NCI-H146 treated with DMSO at 0.1 percent for 48 hours (cell line): ENCODE measurements around the gene PIGL.
"Not testable (repeated sequence)": the region's sequence is repeated elsewhere in the genome, so short reads cannot be mapped to it uniquely, and the experiment has no call there.

Source experiments
- DNase-seq: peaks from one replicate; lab custom pipeline; 2025; ENCODE audit not compliant: unreplicated experiment; lab: John Stamatoyannopoulos, UW

PIGL gene

DNA sequence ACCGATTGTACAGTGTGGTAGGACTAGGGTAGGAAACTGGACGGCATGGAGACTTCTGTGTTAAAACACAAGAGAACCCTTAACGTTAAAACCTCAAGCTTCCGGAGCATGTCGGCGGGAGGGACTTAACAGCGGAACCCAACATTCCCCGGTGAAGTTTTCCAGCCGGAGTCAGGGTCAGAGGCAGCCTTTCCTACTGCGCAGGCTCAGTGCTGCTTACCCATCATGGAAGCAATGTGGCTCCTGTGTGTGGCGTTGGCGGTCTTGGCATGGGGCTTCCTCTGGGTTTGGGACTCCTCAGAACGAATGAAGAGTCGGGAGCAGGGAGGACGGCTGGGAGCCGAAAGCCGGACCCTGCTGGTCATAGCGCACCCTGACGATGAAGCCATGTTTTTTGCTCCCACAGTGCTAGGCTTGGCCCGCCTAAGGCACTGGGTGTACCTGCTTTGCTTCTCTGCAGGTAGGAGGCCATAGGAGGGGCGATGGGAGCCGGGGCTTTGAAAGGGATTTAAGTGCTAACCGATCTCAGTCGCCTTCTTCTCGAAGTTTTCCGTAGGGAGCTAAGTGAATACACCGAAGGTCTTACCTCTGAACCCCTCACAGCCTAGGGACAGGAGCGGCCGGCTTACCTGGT, at the start of gene PIGL:
PIGL (plus strand) TSS at position 209 of the 634 bp plus-strand sequence; CDS start at position 226, 17 bp downstream.
- peak; percentile 85 for DNase-seq

DNA sequence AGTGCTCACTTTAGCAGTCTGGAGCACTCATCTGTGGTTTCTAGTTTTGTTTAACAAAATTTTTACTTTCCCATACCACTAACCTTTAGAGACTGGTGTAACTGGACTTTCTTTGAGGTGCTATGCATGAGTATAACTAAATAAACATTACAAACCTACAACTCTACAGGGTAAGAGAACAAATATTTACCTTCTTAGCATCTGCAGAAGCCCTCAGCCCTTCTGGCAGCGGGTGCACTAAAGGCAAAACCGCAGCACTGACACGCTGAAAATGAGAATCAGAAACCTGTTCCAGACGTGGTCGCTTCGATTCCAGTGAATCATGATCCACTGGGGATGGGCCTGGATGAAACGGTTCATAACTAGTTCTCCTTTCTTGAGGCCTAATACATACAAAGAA, 45.4 kb upstream of the PIGL start:
- no peak for DNase-seq

DNA sequence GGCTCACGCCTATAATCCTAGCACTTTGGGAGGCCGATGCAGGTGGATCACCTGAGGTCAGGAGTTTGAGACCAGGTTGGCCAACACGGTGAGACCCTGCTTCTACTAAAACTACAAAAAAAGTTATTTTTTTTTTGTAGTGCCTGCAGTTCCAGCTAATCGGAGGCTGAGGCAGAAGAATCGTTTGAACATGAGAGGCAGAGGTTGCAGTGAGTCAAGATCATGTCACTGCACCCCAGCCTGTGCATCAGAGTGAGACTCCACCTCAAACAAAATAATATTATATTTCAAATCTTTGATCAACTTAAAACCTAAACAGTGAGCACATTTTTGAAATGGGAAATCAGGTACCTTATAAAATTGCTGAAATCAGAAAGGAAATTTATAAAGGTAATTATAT, 38.2 kb upstream of the PIGL start:
- no peak for DNase-seq

DNA sequence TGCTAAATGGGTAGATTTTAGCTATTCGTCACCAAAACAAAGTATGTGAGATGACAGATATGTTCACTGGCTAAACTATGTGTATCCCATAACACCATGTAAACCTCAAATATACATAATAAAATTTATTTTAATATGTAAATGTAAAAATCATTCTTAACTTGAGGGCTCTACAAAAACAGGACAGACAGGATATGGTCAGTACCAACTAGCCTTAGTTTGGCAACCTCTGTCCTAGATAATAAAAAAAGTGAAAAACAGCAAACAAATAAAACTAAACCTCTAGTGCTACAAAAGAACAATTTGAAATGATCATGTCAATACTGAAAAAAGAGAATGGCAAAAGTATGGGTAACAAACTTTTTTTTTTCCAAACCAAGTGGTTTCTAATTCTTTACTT, 35.4 kb upstream of the PIGL start:
- no peak for DNase-seq

DNA sequence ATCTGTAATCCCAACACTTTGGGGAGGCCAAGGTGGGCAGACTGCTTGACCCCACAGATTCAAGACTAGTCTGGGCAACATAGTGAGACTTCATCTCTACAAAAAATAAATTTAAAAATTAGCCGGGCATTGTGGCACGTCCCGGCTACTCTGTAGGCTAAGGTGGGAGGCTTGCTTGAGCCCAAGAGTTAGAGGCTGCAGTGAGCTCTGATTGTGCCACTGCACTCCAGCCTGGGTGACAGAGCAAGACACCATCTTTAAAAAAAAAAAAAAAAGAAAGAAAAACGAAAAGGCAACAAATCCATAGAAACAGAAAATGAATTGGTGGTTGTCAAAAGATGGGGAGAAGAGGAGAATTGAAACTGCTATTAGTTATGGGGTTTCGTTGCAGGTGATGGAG, 29.4 kb upstream of the PIGL start:
- no peak for DNase-seq

DNA sequence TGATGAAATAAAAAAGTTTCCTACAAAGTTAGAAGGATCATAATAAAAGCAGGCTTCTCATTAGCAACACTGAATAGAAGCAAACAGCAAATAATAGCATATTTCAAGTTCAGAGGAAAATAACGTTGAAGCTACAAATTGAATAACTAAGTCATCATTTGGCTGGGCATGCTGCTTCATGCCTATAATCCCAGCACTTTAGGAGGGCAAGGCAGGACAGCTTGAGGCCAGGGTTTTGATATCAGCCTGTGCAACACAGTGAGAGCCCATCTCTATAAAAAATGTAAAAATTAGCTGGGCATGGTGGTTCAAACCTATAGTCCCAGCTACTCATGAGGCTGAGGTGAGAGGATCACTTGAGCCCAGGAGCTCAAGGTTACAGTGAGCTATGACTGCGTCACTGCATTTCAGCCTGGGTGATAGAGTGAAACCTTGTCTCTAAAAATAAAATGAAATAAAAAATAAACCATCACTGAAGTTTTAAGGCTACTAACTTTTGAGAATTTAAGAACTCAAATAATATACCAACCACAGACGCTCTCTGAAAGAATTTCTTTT, 27.1 kb upstream of the PIGL start:
- no peak for DNase-seq

DNA sequence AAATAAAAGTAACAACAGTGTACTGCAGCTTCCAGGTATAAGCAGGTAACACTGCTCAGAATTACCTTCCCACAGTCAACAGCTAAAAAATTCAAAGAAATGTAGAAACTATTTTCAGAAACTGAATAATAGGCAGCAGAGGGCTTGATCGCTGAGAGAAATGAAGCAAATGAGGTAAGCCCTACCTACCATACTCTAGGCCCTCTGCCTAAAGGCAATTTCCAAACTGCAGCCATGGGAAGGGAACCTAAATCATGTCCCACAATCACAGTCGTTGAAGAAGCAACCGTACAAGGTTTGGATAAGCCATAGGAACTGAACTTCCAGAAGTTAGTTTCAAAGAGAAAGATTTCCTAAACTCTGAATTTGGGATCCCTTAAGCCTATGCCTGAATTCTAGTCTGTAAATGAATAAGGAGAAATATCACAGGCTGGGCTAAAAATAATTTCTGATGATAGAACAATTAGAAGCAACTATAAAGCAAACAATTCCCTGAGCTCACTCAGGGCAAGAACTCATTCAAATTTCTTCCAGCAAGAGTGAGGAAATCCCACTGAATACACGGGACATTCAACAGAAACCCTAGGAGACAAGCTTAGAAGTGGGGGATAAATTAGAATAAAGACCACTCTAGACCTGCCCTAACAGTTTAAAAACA, 26.2 kb upstream of the PIGL start:
- DNase-seq: no peak

DNA sequence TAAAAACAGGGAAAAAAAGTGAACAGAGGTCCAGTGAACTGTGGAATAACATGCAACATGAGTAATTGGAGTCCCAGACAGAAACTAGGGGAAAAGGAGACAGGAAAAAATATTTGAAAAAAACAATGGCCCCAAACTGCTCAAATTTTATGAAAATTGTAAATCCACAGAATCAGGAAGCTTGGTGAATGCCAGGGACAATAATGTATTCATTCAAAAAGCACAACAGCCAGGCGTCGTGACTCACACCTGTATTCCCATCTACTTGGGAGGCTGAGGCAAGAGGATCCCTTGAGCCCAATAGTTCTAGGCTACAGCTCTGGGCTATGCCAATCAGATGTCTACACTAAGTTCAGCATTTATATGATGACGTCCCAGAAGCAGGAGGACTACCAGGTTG, 25.4 kb upstream of the PIGL start:
- no peak for DNase-seq

DNA sequence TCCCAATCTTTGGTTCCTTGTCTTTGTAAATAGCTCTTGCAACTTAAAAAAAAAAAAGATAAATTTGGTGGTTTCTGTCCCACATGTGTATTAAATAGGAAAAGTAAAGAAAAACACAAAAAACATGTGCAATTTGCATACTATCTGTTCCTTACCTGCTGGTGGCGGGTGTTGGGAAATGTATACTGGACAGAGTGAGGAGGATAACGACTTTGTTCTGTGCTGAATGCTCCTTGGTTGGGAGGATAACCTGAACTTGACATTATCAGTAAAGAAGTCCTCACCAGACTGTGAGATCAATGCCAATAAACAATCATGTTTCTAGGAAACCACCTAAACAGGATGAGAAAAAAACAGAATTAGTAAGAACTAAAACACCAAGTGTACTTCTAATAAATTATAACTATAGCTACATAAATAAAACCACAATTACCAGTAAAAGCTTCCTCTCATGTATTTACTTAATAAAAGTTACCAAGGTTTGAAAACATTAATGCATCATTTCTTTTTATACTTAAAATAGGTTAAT, 22.6 kb upstream of the PIGL start:
- not testable (repeated sequence) for DNase-seq

DNA sequence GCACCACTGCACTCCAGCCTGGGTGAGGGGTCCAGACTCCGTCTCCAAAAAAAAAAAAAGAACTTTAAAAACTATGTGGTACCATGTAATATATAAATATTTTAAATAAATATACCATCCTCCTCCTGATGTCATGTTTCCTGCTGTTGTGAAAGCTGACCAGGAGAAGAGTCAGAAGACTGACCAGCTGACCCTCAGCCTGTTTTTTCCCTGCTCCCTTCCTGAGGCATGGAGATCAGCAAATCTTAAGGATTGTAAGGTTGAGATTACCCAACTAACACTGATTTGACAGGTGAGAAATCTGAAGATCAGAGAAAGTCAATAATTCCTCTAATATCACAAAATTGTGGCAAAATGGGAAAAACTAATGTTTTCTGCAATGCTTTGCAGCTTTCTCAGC, 19.7 kb upstream of the PIGL start:
- no peak for DNase-seq

DNA sequence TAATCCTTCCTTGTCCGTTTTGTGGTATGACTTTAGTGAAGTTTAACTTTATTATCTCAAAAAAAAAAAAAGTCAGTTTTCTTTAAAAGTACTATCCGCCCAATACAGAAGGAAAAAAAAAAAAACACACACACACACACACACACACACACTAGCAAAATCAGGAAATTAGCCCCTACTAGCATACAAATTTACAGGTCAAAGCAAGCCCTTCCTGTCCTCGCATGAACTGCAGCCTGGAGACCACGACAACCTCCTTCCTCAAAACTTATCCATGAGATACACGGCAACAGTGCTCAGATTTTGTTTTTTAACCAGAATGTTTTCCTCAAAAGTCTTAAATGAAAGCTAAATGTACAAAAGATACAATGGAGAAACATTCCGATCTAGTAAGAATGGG, 17.9 kb upstream of the PIGL start:
- no peak for DNase-seq

DNA sequence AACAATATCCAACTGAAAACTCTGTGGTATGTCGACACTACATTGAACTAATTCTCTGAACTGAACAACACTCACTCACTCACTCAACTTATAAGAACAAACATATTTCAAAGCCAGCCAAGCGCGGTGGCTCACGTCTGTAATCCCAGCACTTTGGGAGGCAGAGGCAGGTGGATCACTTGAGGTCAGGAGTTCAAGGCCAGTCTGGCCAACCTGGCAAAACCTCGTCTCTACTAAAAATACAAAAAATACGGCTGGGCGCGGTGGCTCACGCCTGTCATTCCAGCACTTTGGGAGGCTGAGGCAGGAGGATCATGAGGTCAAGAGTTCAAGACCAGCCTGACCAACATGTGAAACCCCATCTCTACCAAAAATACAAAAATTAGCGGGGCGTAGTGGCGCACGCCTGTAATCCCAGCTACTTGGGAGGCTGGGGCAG, 15.3 kb upstream of the PIGL start:
- not testable (repeated sequence) for DNase-seq

DNA sequence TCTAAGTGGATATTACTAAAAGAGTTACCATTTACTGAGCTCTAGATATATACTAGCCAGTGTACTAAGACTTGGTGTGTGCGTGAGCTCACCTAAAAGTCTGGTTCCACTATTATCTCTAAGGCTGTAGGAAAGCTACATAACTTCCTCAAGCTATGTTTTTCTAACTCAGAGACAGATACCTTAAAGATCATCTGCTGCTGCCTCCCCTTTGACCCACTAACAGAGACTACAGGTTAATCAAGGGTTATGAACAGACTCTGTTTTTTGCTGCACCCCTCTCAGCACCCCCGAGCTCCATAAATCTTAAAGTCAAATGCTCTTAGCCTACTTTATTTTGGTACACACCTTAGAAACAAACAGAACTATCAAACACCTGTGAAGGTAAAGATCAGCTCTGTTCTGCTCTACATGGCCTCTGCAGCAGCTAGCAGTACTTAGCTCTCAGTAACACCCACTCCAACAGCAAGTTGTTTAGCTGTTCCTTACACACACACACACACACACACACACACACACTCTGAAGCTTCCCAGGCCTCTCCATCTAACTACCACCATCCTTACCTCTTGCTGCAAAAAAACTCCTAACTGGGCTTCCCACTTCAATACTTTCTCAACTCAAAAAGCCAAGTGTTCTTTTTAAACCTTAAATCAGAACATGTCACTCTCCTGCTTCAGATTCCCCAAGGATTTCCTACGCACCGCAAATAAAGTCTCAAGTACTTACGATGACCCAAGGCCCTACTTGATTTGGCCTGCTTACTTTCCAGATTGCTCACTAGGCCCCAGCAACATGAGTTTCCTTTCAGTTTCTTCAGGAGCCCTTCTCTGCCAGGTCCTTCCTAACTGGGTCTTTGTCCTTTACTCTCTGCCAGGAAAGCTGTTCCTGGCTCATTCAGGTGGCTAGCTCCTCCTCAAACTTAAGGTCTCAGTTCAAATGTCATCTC, 14.2 kb upstream of the PIGL start:
- not testable (repeated sequence) for DNase-seq

DNA sequence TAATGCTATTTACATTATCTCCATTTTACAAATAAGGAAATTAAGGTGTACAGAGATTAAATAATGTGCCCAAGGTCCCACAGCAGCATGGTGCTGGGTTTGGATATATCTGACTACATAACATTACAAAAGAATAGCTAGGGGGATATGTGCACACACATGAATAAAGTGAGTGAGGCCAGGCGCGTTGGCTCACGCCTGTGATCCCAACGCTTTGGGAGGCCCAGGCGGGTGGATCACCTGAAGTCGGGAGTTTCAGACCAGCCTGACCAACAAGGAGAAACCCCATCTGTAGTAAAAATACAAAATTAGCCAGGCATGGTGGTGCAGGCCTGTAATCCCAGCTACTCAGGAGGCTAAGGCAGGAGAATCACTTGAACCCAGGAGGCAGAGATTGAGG, 12.2 kb upstream of the PIGL start:
- not testable (repeated sequence) for DNase-seq

DNA sequence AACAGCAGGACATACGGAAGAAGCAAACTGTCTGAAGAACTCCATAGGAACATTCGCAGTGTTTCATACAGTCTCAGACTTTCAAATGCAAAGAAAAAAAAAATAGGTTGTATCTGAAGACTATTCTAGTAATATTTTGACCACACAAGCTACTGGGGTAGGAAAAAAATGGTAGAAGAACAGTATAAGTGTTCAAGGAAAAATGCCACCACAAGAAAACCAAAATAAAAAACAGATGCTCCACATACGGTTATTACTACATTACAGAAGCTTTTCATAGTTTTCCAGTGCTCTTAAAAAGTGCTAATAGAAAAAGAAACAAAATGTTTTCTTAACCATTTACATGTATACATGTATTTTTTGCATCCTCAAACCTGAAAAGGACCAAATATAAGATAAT, 5.4 kb upstream of the PIGL start:
- no peak for DNase-seq

DNA sequence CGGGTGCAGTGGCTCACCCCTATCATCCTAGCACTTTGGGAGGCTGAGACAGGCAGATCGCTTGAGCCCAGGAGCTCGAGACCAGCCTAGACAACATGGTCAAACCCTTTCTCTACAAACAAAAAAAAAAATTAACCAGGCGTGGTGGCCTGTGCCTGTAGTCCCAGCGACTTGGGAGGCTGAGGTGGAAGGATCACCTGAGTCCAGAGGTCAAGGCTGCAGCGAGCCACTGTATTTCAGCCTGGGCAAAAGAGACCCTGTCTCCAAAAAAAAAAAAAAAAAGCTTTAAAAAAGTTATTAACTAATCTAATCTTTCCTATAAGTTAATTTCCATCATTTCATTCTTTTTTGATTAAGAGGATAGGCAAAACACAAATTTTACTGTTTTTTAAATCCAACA, 4.2 kb upstream of the PIGL start:
- no peak for DNase-seq

DNA sequence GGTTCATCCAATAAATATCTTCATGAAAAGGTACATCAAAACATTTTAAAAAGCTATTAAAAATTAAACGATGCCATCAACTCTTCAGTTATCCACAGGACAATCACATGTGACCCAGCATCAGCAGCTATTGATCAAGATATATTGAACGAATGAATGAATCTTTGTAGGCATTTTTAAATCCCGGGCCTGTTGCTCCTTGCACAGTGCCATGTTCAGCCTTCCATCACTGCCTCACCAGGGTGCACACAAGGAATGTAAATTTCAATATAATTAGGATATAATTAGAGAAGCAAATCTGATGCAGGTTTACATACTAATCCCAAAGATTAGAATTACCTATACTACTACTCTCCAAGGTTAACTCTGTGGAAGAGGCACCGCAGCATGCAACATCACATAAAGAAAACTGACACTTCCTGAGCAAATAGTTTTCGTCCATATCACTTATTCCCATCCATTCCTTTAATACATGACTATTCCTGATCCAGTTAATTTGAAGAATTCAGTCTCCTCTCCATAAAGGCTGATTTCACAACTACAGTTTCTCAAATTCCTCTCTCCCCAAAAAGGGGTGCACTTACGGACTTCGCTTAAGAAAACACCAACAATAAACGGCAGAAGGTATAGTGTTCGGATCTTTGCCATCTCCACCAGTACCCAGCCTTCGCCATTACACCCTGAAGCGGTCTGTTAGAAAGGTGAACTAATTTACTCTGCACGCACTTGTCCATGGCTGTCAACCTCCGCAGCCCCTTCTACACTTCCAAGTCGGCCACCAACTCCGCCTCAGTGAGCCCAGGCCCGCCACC, 2.6 kb upstream of the PIGL start:
- DNase-seq: peak; percentile 38

DNA sequence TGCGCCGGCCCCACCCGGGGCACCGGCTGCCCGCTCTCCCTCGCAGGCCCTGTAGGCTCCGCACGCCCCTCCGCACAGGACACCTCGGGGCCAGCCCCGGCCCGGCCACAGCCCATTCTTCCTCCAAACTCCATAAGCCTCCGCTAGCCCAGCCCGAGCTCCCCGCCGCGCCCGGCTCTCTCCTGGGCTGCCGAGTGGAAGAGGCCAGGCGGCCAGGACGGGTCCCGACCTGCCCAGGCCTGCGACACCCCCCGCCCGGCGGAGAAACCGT, 2.1 kb upstream of the PIGL start:
- peak; percentile 38 for DNase-seq

DNA sequence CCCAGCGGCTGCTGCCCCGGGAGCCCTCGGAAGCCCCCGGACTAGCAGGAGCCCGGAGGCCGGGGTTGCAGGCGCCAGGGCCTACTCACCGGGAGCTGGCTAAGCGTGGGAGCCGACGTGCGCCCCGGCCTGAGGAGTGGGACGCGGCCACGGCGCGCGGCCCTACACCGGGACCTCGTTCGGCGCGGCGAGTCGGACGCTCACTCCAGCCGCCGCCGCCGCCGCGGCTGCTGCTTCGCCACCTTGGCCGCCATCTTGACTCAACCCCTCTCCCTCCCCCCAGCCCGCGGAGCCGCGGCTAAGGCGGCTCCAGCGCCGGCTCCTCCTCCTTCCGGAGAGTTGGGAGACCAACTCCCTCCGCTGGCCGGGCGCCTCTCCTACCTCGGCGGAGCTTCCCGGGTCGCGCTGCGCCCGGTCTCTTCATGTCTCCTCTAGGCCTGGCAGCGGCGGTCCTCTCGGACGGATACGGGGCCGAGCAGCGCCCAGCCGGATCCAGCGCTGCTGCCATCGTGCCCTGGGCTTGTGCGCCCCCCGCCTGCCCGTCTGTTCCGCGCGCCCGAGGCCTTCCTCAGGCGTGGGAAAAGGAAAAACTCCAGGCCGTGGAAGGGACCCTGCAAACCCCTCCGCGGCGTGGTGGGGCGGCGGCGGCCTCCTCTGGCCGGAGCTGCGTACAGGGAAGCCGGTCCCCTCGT, 1.6 kb upstream of the PIGL start, which contains the start of gene NCOR1:
NCOR1 (minus strand) TSS at position 262 of the 692 bp plus-strand sequence. CDS start 20,965 bp downstream, outside the sequence.
- peak; percentile 86 for DNase-seq

DNA sequence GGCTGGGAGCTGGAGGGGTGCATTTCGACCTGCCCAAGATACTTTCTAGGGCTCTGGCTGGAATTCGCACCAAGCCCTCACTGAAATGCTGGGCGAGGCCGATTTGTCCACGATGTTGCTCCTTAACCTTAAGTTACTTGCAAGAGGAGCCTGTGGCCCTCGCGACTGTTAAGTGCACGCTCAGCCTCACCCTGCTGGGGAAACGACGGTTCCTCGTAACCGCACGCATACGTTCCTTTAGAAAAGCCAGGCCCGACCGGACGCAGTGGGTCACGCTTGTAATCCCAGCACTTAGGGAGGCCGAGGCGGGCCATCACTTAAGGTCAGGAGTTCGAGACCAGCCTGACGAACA, 1.1 kb upstream of the PIGL start:
- peak; percentile 62 for DNase-seq
